Hepatic stellate cell (primary cell): ENCODE results near the gene KIAA0513.
"Not testable (repeated sequence)": the region's sequence is repeated elsewhere in the genome, so short reads cannot be mapped to it uniquely, and the experiment has no call there.

Experiments used
- DNase-seq: peaks from one replicate; pipeline ENCODE4 v3.0.0; 2011; ENCODE audit warnings: low spot score

The KIAA0513 gene

DNA sequence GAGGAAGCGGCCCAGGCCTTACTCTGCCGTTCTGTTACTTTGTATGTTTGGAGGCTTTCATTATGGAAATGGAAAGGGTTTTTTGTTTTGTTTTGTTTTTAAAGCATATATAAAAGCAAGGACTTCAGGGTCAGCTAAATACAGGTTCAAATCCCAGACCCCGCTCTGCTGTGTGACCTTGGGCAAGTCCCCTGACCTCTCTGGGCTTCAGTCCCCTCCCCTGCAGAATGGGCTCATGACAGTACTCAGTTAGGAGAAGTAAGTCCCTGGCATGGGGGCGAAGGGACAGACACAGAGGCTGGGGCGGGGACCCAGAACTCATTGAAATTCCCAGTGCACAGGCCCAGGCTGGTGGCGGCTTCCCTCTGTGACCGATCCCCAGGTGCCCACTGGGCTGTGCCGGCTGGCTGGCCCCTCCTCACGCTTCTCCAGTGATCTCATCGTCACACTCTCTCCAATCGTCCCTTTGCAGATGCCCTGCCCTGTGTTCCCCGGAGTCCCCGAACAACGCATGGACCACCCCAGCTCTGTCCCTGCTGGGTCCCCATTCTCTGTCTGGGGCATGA, 85.7 kb downstream of the KIAA0513 start:
- DNase-seq, result no peak

DNA sequence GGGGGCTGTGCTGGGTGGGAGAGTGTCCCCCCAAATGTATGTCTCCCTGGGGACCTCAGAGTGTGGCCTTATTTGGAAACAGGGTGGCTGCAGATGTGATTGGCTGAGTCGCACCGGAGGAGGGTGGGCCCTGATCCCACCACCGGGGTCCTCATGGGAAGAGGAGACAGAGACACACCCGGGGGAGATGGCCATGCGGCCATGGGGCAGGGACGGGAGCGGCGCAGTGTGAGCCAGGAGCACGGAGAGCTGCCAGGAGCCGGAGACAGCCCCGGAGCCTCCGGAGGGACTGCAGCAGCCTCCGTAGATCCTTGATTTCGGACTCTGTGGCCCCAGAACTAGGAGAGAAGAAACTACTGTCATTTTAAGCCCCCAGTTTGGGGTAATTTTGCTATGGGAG, 86.3 kb downstream of the KIAA0513 start:
- DNase-seq, result no peak

DNA sequence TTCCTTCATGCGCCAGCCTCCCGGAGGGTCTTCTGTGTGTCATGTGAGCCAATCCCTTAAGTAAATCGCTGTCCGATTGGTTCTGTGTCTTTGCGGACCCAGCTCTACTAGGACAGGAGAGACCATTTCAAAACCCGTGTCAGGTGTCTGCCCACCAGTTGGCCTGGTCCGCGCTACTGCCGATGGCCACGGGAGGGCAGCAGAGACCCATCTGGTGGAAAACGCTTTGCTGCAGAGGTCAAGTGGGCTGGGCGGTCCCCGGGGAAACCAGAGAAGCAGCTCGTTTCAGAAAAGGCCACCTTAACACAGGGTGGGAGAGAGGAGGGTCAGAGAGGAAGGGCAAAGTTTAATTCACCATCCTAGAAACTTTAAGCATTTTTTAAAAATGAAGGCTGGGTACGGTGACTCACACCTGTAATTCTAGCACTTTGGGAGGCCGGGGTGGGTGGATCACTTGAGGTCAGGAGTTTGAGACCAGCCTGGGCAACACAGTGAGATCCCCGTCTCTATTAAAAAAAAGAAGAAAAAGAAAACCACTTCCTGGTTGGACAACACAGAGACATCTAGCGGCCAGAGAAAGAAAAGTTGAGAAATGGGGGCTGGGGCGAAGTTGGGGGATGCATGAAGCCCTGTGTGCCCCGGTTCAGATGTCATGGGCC, 87.4 kb downstream of the KIAA0513 start:
- peak; percentile 92 for DNase-seq

DNA sequence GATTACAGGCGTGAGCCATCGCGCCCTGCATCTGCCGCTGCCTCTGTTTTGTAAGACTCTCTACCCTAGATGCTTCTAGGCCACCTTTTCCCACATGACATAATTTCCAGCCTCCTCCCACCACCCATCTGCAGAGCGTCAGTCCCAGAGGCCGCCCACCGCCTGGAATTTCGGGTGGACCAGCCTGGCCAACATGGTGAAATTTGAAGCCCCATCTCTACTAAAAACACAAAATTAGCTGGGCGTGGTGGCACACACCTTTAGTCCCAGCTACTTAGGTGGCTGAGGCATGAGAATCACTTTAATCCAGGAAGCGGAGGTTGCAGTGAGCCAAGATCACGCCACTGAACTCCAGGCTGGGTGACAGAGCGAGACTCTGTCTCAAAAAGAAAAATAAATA, 89.8 kb downstream of the KIAA0513 start:
- no peak for DNase-seq

DNA sequence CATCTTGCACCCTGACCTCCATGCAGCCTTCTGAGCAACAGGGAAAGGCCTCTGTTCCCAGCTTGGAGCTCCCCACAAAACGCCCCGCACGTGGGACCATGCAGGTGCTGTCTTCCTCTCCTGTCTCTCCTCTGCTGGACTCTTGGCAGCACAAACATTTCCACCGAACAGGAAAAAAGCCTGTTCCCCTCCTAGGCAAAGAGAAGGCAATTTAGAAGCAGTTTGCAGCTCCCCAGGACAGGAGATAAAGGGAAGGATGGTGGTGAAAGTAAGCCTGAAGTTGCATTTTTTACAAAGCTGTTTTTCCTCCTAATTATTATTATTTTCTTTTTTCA, 92.4 kb downstream of the KIAA0513 start:
- no peak for DNase-seq

DNA sequence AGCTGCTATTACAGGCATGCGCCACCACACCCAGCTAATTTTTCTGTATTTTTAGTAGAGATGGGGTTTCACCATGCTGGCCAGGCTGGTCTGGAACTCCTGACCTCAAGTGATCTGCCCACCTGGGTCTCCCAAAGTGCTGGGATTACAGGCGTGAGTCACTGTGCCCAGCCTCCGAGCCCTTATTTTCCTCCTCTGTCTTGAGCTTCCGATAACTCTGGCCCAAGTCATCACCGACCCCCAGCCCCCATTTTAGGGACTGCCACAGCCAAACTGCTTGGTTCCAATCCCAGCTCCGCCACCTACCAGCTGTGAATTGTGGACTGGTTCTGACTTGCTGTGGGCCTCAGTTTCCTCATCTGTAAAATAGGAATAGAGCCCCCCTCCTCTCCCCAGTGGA, 95.8 kb downstream of the KIAA0513 start:
- DNase-seq, result not testable (repeated sequence)

DNA sequence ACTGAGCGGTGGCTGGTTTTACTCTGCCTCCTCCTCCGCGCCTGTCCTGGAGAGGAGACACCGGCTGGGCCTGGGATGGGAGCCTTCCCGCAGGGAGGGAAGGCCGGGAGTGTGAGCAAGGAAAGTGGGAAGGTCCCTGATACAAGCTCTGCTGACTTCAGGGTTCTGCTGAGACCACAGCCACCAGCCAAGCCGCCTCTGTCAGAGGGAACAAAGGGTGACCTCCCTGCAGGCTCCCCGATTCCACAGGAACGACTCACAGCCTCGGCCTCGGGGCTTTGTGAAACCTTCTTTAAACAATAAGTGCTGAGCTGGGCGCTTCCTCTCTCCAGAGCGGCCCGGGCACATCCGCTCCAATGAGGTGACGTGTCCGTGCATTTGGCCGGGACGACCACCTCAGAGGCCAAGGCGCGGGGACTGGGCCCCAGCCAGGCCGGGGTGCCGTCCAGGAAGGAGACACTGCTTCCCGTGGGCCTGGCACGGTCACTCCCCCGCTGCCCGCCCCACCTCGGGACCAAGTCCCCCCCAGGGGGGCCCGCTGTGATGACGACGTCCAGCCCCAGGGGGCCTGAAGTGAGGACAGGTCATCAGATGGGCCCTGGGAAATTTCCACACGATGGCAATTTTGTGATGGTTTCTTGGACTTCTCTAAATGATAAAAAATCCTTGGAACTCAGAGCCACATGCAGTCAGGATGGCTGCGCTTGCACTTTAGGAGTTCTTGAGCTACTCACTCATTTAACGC, 96.5 kb downstream of the KIAA0513 start:
- DNase-seq, result peak; percentile 65

DNA sequence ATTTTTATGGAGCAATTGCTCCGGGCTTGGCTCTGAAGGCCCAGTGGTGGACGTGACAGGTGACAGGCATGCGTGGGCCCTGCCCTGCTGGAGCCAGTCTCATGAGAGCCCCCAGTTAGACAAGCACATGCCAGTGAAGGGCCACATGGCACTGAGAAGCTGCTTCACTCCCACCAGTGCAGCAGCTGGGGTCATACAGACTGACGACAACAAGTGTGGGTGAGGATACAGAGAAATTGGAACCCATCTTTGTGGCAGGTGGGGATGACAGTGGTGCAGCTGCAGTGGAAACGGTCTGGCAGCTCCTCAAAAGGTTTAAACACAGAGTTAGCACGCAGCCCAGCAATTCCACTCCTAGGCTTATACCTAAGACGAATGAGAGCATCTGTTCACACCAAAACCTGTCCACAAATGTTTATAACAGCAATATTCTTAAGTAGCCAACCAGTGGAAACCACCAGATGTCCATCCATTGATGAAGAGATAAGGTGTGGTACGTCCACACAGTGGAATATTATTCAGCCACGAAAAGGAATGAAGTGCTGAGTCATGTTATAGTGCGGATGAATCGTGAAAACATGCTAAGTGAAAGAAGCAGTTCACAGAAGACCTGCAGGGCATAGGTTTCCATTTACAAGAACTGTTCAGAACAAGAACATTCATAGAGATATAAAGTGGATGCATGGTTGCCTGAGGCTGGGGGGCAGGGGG, 97.2 kb downstream of the KIAA0513 start:
- no peak for DNase-seq

DNA sequence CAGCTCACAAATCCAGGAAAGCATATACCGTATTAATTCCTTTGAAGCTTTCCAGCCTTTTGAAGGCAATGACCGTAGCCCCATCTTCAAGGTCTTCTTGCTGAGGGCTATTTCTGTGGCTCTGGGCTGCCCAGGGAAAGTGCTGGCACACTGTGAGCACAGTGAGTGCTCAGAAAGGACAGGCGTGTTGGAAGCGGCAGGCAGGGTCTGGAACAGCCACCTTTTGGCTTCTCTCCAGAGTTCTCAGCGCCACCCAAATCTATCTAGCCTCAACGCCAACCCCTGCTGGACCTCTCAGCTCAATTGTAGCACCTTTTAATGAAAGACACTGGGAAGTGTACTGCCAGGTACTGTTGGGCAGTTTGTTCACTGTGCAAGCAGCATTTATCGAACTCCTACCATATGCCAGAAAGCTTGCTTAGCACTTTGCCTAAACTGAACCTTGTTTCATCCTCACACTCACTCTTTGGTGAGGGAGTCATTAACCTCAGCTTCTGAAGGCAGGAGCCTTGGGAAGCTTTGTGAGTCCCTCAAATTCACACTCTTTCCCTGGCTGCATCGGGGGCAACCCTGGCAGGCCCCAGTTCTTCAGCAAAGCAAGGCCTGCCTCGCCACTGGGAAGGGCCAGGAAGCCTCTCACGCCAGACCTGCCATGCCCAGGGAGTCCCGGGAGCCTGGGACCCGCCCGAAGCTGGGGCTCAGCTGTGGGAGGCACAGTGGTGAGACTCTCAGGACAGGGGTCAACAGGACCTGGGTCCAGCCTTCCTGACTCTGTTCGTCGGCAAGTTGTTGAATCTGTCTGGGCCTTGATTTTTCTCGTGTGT, 98.2 kb downstream of the KIAA0513 start:
- no peak for DNase-seq

DNA sequence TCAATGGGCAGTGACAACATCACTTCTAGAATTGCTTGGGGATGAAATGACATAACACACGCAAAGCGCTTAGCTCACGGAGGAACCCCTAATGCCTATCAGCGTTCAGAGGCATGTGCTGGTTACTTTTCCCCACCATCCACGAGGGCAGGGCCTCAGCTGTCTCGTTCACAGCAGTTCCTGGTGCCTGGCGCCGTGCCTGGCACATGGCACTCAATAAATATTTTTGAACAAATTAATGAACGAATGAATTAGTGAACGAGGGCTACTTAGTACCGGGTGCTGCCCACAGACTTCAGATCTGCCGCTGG, 98.8 kb downstream of the KIAA0513 start:
- DNase-seq, result no peak

DNA sequence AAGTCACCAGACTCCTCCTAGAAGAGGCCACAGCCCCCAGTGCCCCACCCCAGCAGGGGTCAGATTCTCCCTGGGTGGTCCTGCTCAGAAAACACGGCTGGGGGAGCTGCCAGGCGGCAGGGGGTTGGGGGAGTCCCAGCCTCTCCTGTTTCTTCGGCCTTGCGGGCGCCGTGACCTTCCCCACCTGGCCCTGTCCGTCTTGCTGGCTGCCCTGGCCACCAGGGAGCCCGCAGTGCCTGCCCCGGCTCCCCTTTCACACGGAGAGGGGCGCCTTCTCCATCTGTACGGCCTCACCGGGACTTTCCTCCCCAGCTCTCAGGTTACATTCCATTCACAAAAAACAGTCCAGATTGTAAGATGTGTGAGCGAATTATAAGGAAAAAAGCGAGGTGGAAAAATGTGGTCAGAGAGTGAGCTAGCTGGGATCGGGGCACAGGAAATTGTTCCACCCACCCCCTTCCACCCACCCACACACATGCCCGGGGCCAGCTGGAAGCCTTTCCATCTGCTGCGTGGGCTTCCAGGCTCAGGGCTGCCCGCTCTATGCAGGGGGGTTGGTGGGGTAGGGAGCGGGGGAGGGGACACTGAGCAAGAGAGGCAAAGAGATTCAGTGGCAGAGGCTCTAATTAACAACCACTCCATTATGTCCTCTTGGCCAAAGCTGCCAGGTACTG, 99.2 kb downstream of the KIAA0513 start:
- peak; percentile 70 for DNase-seq

DNA sequence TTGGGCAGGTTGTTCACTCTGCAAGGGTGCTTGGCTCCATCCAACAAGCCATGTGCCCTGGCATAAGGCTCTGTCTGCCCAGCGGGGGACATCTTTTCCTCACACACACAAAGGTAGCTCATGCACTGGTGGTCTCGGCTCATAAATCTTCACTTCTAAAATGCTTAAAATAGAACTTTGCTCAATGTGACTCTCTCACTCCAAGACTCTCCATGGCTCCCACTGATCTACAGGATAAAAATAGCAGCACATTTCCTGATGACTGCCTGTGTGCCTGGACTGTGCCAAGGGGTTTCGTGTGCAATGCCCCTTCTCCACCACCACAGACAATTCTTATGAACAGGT, 99.8 kb downstream of the KIAA0513 start:
- no peak for DNase-seq

DNA sequence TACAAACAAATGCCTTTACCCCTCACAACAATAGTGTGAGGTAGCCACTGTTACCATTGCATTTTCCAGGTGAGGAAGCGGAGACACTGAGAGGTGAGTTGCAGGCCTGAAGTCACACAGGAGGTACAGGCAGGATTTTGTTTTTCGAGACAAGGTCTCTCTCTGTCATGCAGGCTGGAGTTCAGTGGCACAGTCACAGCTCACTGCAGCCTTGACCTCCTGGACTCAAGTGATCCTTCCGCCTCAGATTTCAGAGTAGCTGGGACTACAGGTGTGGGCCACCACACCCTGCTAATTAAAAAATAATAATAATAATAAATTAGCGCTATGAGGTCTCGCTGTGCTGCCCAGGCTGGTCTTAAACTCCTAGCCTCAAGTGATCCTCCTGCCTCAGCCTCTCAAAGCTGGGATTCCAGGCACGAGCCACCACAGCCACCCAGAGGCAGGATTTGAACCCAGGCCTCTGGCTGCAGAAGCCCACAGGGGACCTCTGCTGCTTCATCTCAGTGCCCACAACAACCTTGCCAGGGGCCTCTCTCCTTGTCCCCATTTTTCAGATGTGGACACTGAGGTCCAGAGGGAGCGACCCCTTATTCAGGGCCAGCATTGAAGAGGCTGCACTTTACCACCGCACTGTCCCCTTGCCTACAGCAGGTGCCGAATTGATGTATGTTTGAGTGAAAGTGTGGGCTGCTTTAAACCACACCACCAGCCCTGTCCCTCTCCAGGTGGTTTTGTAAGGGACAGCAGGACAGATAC, 100.7 kb downstream of the KIAA0513 start:
- no peak for DNase-seq

DNA sequence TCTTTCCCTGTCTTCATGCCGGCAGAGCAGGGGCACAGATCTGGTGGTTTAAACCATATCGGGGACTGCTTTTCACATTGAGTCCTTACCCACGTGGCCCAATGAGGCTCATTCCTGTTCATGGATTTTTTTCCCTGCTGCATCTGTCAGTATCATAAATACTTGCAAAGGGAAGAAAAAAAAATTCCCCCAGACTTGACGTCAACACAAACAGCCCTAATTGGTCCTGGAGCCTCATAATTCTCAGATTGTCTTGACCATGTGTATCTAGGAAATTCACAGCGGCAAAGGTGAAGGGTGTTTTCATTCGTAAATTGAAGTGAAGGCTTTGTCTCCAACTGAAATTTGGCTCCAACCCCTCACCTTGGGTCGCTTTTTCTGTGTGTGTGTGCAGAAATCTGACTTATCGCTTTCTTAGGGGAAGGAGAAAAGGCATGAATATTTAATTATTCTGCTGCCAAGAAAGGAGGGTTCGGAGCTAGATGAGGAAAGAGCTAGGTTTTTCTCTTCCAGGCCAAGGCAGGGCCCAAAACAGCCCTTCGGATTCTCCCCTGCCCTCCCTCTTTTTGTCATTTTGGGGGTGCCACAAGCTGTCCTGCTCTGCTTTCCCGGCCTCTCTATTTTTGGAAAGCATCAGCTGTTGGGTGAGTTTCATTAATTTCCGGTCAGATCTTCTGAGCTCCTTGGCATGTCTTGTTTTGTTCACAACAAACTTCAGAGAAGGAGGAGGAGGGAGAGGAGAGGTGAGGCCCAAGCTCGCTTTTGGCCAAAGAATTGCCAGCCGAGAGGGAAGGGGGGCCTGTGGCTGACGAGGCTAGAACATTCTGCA, 102.5 kb downstream of the KIAA0513 start:
- DNase-seq, result peak; percentile 49

DNA sequence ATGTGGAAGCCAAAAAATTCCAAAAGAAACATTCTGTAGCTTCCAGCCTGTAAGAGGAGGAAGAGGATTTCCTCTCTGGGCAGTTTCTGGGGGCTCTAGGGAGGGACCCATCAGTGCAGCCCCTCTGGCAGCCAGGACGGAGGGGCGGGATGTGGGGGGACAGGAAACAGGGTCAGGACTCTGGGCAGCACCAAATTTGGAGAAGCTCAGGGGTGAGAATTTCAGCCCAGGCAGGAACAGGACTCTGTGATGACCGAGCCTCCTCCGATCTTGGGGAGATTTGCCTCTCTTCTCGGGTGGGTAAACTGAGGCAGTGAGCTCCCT, 103.1 kb downstream of the KIAA0513 start:
- DNase-seq, result no peak

DNA sequence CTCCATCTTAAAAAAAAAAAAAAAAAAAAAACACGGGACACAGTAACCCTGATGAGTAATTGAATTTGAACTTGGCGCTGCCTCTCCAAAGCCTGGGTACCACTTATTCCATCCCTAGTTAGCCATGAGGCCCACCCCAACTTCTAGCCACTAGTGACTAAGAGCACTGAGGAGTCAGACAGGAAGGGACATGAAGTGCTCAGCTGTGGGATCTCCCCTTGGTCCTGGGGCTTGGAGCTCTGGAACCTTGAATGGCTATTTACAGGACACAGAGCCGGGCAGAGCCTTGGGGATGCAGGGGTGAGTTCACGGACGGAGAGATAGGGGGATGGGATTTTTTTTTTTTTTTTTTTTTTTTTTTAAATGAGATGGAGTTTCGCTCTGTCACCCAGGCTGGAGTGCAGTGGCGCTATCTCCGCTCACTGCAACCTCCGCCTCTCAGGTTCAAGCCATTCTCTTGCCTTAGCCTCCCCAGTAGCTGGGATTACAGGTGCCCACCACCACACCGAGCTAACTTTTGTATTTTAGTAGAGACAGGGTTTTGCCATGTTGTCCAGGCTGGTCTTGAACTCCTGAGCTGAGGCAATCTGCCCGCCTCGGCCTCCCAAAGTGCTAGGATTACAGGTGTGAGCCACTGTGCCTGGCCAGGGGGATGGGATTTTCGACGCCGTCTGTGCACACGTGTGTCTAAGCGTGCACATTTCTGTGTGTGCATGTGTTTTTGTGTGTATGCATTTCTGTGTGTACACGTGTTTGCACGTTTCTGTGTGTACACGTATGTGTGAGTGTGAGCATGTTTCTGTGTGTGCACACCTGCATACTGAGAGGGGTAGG, 105.1 kb downstream of the KIAA0513 start:
- DNase-seq, result no peak

DNA sequence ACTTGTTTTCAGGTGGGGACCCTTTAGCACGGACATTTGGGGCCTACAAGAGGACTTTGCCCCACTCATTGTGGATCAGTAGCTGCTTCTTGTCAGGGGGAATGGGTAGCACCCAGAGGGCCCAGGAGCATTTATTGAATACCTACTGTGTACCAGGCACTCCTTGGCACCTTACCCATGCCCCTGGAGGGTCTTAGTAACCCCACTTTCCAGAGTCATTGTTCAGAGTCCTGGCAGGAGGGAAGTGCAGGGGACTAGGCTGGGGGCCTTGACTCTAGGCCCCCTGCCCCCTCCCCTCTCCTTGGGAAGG, 105.7 kb downstream of the KIAA0513 start:
- DNase-seq, result no peak

DNA sequence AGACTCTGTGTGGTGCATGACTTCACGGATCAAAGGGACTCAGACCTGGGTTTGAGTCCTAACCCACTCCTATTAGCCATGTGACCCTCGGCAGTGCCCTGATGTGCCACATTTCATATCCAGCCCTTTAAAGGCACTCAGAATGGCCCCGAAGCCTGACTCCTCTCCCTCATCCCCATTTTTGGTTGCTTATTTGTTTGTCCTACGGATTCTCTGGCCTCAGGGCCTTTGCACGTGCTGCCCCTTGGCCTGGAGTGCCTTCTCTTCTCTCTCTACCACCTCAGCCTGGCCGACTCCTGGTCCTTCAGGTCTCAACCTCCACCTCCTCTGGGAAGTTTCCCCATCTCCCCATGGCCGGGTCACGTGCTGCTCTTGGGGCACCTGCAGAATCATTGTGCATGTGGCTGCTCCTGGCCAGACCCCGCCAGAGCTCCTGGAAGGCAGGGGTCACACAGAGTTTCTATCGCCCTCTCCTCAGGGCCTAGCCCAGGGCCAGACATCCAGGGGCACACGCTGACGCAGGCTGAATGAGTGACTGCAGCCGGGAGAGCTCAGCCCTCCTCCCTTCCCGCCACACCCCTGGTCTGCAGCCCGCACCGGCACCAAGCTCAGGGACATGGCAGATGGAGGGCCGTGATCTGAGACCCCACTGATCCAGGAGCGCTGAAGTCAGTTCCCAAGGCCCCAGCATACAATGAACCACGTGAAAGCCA, 106.6 kb downstream of the KIAA0513 start:
- DNase-seq, result no peak

DNA sequence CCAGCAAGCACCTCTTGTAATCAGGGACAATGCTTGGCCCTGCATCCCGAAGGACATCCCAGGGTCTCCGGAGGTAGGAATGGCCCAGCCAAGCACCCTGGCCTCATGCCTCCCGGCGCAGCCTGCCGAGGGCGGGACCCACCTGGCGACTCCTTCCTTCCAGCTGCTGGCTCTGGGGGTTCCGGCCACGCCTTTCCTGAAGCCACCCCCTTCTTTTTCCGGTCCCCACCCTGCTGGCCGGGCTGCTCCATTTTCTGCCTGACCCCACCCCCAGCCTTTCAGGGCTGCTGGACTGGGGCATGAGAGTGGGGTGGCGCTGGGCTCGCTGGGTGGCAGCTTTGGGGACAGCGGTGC, 107.2 kb downstream of the KIAA0513 start:
- DNase-seq, result no peak
